Embryonic facial prominence (tissue), 1 donor: ENCODE data around the gene CHN2.
"Not testable (repeated sequence)": the region's sequence is repeated elsewhere in the genome, so short reads cannot be mapped to it uniquely, and the experiment has no call there.

Experiments used
- DNase-seq: peaks from one replicate; pipeline ENCODE4 v3.0.0-alpha.2; 2016; ENCODE audit errors: extremely low spot score

The CHN2 gene

DNA sequence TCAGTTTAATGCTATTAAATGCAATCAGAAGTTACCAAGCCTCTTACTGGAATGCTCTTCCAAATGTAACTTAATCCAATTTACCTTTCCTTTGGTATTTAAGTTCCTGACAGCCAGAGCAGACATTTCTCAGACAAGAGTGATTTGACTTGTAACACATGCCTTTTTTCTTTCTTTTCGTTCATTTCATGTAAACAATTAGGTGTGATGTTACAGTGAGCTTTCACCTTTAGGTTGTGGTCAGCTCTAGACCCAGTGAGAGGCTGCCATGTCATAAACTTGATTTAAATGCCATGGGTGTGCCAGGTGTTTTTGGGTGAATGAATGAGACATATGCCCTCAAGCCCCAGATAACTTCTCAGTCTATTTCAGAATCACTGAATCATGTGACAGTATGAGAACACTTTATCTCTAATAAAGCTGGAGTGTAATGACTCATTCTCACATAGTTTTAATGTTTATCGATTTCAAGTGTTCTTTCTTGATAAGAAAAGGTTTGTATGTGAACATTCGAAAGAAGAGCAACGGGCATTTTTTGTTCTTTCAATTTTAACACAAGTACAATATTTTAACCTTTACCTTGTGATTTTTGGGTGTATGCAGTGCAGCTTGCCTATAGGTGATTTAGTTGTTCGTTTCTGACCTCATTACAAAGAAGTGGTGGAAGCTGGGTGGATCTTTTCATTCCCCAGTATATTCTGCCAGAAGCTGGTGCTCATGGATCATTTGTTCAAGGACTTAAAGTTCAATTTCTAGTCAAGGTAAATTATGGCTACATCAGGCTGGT lies 61.5 kb downstream of the CHN2 start:
- DNase-seq: no peak

- DNase-seq: no peak
Measured at GRCh38 chr7:29256693-29257002, 62.1 kb downstream of the CHN2 start.

DNA sequence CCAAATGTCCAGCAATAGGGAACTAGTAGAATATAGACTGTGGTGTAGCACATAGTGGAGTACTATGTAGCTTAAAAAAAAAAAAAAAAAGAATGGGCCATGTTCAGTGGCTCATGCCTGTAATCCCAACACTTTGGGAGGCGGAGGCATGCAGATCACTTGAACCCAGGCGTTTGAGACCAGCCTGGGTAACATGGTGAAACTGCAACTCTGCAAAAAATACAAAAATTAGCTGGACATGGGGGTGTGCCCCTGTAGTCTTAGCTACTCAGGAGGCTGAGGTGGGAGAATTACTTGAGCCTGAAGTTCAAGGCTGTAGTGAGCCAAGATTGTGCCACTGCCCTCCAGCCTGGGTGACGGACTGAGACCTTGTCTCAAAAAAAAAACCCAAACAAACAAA lies 64.4 kb downstream of the CHN2 start:
- no peak for DNase-seq

- no peak for DNase-seq
Measured at GRCh38 chr7:29262191-29262917, 67.8 kb downstream of the CHN2 start.

DNA sequence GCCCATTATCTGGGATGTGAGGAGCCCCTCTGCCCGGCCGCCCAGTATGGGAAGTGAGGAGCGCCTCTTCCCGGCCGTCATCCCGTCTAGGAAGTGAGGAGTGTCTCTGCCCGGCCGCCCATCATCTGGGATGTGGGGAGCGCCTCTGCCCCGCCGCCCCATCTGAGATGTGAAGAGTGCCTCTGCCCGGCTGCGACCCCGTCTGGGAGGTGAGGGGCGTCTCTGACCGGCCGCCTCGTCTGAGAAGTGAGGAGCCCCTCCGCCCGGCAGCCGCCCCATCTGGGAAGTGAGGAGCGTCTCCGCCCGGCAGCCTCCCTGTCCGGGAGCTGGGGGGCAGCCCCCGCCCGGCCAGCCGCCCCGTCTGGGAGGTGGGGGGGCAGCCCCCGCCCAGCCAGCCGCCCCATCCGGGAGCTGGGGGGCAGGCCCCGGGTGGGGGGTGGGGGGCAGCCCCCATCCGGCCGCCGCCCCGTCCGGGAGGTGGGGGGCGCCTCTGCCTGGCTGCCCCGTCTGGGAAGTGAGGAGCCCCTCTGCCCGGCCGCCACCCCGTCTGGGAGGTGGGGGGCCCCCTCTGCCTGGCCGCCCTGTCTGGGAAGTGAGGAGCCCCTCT lies 69.1 kb downstream of the CHN2 start:
- DNase-seq: not testable (repeated sequence)

GRCh38 chr7:29265208-29265923 lies 70.8 kb downstream of the CHN2 start:
- DNase-seq: no peak

DNA sequence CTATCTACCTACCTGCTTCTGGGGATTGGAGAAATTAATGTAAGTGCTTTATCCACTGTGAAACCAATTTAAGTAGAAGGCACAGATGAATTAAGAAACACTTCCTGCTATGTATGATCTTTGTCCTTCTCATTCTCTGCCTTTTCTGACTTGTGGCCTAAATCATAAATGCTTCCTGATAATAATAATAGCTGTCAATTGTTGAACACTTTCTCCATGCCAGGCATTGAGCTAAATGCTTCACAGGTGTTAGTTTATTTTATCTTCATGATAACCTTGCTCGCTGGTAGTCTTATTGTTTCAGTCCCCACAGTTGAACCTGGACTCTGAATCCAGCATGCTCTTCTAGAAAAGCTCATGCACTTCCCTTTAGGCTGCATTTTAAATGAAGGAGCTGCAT lies 75.4 kb downstream of the CHN2 start:
- DNase-seq: no peak

GRCh38 chr7:29270594-29271318 lies 76.2 kb downstream of the CHN2 start:
- no peak for DNase-seq

GRCh38 chr7:29271319-29271658 lies 76.7 kb downstream of the CHN2 start:
- DNase-seq: no peak

DNA sequence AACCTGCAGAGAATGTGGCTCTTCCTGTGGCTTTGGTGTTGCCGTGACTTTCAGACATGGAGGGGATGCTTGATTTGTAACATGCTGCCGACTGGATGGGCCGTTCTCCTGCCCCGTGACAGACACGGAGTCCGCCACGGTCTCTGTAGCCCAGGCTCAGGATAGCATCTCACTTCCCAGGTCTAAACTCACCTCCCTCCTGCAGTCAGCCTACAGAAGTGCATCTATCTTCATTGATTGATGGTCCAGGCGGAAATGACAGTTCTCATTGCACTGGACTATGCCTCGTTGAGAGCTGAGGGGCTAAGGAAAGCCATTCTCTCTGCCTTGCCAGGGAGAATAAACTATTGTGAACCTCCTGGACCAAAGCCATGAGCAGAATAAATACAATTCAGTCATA lies 77.5 kb downstream of the CHN2 start:
- DNase-seq: no peak

GRCh38 chr7:29274146-29275017 lies 79.8 kb downstream of the CHN2 start:
- DNase-seq: no peak

DNA sequence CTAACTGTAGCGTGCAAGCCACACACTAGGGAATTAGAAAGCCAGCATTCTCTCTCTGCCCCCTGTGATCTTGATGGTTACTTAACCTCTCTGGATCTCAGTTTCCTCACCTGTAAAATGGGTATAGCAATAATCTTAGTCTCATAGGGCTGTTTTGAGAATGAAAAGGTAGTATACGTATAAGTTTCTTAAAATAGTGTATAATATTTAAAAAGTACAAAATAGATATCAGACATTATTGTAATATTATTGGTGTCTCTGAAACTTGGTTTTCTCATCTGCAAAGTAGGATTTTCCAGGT lies 80.4 kb downstream of the CHN2 start:
- no peak for DNase-seq

DNA sequence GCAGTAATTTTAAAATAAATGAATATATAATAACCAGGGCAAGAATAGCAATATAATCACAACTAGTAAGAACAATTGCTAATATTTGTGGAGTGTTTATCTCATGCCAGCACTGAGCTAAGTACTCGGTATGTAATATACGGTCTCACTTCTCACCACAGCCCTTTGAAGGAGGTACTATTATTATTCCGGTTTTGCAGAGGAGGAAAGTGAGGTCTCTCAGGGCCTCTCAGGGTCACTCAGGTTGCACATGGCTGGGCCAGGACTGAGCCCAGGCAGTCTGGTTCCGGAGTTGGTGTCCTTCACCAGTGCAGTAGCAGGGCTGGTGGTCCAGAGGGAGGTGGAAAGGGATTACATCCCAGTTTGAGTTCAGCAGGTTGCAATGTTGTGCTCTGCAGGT lies 80.9 kb downstream of the CHN2 start:
- DNase-seq: no peak

GRCh38 chr7:29276199-29276598 lies 81.6 kb downstream of the CHN2 start:
- DNase-seq: no peak

- no peak for DNase-seq
Measured at GRCh38 chr7:29276806-29277205, 82.2 kb downstream of the CHN2 start.

GRCh38 chr7:29277436-29278215 lies 83.1 kb downstream of the CHN2 start:
- no peak for DNase-seq

GRCh38 chr7:29278337-29279069 lies 83.9 kb downstream of the CHN2 start:
- no peak for DNase-seq

DNA sequence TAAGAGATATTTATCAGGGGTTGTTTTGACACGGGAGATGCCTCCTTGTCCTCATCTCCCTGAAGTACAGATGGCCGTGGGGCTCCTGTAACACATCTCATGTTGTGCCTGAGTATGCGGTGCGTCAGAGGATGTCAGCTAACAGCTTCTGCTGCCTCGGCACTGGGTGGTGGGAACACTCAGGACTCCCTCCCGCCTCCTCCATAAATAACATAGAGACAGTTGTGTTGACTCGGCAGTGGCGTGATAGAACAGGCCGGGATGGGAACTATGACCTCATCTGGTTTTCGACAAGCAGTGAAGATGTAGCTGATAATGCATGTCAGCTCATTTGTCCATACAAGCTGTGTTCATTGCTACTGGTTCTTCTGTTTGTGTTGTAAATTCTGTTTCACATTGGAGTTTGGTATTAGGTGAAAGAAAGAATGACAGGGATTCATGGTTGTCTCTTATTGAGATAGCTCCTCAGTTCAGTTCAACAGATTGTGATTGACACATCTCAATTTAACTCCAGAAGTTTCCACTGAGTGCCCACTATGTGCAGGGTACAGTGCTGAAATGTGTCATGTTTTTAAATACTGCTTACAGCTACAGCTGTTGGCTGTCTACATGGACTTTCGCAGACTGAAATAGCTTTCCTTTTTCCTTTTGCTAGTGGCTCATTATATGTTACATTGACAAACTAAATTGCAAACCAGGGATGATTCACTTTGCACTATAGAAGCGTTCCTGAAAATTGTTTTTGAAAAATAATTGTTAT lies 87.4 kb downstream of the CHN2 start:
- DNase-seq: no peak
